GDM1 (cell line): ENCODE measurements around the gene PCID2.
A peak's percentile ranks its signal among the peaks of the same experiment; 100 is the strongest.
"Not testable (repeated sequence)": the region's sequence is repeated elsewhere in the genome, so short reads cannot be mapped to it uniquely, and the experiment has no call there.

ENCODE experiments used
- DNase-seq: peaks from one replicate; lab custom pipeline; 2025; lab: John Stamatoyannopoulos, UW

PCID2 gene

GRCh38 chr13:113164492-113164891 is 44.0 kb downstream of the PCID2 start:
- DNase-seq = no peak

DNA sequence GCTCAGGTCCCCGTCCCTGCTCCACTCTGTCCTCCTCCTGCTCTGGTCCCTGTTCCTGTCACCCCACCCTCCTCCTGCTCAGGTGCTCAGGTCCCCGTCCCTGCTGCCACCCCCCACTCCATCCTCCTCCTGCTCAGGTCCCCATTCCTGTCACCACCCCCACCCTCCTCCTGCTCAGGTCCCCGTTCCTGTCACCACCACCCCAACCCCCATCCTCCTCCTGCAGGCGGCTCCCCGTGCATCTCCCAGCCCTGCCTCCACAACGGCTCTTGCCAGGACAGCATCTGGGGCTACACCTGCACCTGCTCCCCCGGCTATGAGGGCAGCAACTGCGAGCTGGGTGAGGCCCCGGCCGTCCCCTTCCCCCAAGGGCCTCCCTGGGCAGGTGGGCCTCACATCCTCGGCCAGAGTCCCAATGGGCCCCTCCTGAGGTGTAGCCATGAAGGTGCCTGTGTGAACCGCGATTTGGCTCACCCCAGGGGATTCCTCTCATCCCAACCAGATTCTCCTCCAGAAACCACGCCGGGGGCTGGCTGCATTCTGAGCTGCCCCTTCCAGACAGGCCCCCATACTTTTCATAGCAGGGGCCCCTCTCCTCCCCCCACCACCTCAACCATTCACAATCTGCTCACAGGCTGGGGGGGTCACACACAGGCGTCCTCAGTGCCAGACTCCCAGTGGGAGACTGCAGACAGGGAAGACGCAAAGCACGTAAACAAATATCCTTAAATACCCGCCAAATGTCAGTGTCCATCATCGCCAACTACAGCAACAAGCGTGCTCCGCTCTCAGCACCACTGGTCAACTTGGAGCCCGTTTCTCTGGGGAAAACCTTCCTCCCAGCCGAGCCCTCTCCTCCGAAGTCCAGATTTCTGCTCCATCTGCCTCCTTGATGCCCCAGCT is 45.4 kb downstream of the PCID2 start:
- DNase-seq = no peak

DNA sequence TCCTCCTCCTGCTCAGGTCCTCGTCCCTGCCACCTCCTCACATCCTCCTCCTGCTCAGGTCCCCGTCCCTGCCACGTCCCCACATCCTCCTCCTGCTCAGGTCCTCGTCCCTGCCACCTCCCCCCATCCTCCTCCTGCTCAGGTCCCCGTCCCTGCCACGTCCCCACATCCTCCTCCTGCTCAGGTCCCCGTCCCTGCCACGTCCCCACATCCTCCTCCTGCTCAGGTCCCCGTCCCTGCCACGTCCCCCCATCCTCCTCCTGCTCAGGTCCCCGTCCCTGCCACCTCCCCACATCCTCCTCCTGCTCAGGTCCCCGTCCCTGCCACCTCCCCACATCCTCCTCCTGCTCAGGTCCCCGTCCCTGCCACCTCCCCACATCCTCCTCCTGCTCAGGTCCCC is 46.5 kb downstream of the PCID2 start:
- not testable (repeated sequence) for DNase-seq

DNA sequence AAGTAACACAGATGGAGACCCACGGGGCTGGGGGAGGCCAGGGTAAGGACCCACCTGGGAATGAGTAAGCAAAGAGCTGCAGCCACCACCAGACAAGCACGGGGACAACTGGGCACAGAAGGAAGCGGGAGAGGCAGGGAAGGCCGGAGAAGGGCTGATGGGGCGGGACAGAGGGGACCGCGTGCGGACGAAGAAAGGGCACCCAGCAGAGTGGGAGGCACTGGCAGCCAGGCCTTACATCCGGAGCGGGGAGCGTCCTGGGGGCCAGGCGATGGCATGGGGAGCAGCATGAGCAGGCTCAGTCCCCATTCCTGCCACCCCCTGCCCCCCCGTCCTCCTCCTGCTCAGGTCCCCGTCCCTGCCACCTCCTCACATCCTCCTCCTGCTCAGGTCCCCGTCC is 47.0 kb downstream of the PCID2 start:
- DNase-seq = no peak

DNA sequence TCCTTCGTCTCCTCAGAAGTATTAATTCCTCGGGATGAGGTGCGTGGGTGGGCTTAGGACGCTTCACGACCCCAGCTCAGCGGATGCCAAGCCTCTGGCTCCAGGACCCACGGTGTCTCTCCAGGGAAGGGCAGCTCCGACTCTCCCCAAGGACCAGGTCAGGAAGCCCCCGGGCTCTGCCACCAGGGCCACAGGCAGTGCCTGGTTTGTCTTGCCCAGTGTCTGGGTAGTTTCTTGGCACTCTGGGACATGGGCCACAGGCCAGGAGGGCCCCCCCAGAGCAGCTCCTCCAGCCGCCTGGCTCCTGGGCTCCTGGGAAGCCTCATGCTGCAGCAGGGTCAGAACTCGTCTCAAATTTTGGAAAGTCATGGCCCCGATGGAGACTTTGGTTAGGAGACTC is 47.5 kb downstream of the PCID2 start:
- DNase-seq = no peak

GRCh38 chr13:113159701-113160100 is 48.8 kb downstream of the PCID2 start:
- DNase-seq = no peak

DNA sequence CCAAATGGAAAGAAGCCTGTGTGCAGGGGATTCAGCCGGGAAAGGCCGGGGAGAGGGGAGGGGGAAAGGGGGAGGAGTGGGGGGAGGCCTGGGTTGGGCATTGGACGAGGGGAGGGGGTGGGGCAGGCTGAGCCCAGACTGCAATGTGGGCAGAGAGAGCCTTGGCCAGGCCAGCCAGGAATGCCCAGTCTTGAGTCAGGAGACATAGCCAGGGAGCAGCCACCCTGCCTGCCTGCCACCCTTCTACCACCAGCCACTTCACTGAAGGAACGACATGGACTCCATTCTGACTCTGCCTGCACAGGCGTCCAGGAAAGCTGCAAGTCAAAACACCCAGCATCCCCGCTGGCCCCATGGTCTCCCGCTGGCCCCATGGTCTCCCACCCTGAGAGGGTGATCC is 49.5 kb downstream of the PCID2 start:
- no peak for DNase-seq

GRCh38 chr13:113157929-113158747 is 50.3 kb downstream of the PCID2 start, which contains the start of gene PROZ:
Gene PROZ (plus strand): TSS chr13:113158648. CDS start chr13:113158661, 13 bp downstream.
- DNase-seq = no peak

DNA sequence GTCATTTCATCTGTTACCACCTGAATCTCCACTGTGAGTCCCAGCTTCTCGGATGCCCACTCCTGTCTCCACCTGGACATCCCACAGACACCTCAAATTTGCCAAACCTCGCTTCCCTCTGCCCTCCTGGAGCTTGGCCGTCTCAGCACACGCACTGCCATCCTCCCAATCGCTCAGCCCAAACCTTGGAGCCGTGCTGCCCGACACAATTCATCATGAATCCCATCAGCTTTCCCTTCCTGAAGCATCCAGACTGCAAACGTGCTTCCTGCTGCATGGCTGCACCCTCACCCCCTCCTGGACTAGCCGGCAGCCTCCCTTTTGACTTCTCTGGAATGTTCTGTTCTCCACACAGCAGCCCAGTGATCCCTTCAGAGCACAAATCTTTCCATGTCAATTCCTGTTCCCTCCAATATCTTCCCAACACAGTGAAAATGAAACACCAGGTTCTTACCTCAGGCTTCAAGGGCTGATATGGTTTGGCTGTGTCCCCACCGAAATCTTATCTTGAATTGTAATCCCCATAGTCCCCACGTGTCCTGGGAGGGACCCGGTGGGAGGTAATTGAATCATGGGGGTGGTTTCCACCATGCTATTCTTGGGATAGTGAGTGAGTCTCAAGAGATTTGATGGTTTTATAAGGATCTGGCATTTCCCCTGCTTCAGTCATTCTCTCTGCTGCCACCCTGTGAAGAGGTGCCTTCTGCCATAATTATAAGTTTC is 51.1 kb downstream of the PCID2 start:
- no peak for DNase-seq

GRCh38 chr13:113155982-113156655 is 52.4 kb downstream of the PCID2 start:
- no peak for DNase-seq

- no peak for DNase-seq
These were observed 53.3 kb downstream of the PCID2 start for GRCh38 chr13:113155201-113155600.

DNA sequence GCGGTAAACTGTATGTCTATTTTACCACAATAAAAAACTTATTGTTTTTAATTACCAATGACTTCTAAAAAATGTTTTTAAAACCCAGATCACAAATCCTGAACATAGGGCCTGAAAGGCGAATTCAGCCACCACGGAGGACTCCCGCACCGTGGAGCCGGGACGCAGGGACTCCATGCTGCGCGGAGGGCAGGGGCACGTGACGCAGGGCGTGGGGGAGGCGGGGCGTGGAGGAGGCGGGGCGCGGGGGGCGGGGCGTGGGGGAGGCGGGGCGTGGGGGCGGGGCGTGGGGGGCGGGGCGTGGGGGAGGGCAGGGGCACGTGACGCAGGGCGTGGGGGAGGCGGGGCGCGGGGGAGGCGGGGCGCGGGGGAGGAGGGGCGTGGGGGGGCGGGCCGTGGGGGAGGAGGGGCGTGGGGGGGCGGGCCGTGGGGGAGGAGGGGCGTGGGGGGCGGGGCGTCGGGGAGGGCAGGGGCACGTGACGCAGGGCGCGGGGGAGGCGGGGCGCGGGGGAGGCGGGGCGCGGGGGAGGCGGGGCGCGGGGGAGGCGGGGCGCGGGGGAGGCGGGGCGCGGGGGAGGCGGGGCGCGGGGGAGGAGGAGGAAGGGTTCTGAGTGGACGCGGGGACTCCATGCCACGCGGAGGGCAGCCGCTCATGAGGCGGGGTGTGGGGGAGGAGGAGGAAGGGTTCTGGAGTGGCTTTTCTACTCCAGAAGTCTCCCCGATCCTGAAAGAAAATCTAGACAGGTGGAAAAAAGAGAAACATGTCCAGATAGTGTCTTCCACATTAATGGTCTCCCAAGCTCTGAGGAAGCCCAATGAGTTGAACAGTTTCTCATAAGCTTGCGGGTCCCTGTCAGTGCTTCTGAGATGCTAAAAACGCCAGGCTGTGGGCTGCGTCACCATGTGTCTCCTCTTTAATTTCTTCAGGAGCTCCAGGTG is 54.4 kb downstream of the PCID2 start:
- DNase-seq = peak; percentile 61

- DNase-seq = no peak
These were observed 55.3 kb downstream of the PCID2 start for GRCh38 chr13:113152984-113153809.

DNA sequence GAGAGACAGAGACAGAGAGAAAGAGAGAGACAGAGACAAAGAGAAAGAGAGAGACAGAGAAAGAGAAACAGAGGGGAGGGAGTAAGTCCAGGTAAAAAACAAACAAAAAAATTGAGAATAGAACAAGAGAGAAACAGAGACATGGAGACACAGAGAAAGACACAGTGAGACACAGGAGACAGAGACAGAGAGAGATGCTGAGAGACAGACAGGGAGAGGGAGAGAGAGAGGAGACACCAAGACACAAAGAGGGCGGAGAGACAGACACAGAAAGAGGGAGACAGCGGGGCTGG is 55.8 kb downstream of the PCID2 start:
- no peak for DNase-seq

- DNase-seq = no peak
These were observed 56.5 kb downstream of the PCID2 start for GRCh38 chr13:113151745-113152690.

GRCh38 chr13:113150550-113151365 is 57.7 kb downstream of the PCID2 start:
- no peak for DNase-seq

DNA sequence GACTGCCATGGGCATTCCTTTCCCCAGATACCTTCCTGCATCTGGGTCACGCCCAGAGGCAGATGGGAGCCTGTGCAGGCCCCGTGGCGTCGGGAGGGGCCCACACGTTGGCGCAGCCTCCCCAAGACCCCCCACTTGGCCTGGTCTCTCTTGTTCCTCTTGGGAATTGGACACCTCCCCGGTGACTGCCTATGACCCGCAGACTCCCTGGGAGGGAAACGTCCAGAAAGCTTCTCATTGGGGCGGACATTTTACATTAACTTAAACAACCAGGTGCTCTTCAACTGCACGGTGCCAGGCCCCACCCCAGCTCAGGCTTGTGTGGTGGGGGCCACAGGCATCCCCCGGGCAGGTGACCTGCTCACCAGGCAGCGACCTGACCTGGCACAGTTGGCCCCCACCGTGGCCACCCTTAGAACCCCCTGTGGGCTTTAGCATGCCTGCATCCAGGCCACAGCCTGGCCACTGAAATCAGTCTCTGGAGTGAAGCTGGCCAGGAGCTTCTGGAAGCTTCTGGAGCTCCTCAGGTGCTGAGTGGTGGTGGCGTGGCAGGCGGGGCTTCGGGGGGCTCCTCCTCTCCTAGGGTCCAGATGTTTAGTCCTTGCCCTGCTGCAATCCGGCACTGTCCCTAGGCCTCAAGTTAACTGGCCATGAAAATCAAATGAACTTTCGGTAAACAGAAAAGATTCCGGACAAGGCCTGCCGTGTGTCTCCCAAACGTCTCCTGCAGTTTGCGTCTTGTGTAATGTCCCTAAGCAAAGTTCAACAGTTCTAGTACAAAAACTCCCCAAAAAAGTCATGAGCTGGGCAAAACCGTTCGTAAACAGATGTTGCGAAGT is 58.5 kb downstream of the PCID2 start:
- no peak for DNase-seq
